ENCODE data around the gene MLLT6. TPM values are rescaled to one million over a fixed set of nuclear protein-coding genes. Genes with fewer than 3 reads are reported as not detected.

MLLT6 gene
- total and polyA plus RNA-seq, 2 of the 13 experiments (the other 11 are each of a cell fraction or from before 2014, with no cell fraction given): 50.7 to 69.5 TPM

DNA sequence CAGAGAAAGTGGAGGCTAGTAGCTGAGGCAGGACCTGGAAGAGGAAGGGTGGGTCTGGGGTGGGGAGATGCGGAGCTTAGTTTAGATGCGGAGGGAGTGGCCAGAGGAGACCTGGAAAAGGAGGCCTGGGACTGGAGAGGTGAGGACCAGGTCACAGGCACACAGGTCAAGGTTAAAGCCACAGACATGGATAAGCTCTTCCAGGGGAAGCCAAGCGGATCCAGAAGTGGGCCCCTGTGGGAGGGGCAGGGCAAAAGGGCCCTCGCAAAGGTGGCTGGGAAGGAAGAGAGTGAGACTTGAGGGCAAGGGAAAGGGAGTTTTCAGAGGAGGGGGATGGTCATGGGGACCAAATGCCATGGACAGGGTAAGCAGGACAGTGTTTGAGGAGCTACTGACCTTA is 13.9 kb upstream of the MLLT6 start (continued):
- TF ChIP-seq ZNF329 (CRISPR knock-in tag; IDR thresholded peaks at IDR 0.05; ENCODE audit: low read depth) (no peak), NCOR1 (IDR thresholded peaks at IDR 0.05; ENCODE audit: borderline replicate concordance, low read length) (peak; percentile 86), SIX4 (CRISPR knock-in tag; IDR thresholded peaks at IDR 0.05) (0 out of 2 replicates have a peak, but pooled peaks have one; percentile 8), ATAD3A (CRISPR knock-in tag; IDR thresholded peaks at IDR 0.05) (no peak), ZNF343 (CRISPR knock-in tag; IDR thresholded peaks at IDR 0.05) (0 out of 2 replicates have a peak, but pooled peaks have one; percentile 63), ETV5 (CRISPR knock-in tag; IDR thresholded peaks at IDR 0.05; ENCODE audit: borderline replicate concordance) (peak; percentile 65; the same call in 1 of the 2 replicates), ZNF143 (CRISPR knock-in tag; IDR thresholded peaks at IDR 0.05) (peak; percentile 80), ZBTB7B (CRISPR knock-in tag; IDR thresholded peaks at IDR 0.05) (peak; percentile 59; the same call in 1 of the 2 replicates), ZNF766 (CRISPR knock-in tag; IDR thresholded peaks at IDR 0.05; ENCODE audit: borderline replicate concordance) (no peak), PPARG (CRISPR knock-in tag; conservative IDR thresholded peaks at IDR 0.05) (peak; percentile 93), ISL2 (CRISPR knock-in tag; IDR thresholded peaks at IDR 0.05) (0 out of 2 replicates have a peak, but pooled peaks have one; percentile 32), TBX2 (CRISPR knock-in tag; IDR thresholded peaks at IDR 0.05; ENCODE audit: borderline replicate concordance) (peak; percentile 67; the same call in 1 of the 2 replicates), SP5 (CRISPR knock-in tag; IDR thresholded peaks at IDR 0.05; ENCODE audit: borderline replicate concordance, low read depth) (peak; percentile 93), SMAD3 (CRISPR knock-in tag; IDR thresholded peaks at IDR 0.05) (0 out of 2 replicates have a peak, but pooled peaks have one; percentile 56), ZC3H13 (CRISPR knock-in tag; IDR thresholded peaks at IDR 0.05) (no peak), RXRA (CRISPR knock-in tag; IDR thresholded peaks at IDR 0.05) (peak; percentile 99), RARA (CRISPR knock-in tag; IDR thresholded peaks at IDR 0.05) (peak; percentile 99), ARHGAP35 (CRISPR knock-in tag; IDR thresholded peaks at IDR 0.05; ENCODE audit: borderline replicate concordance) (no peak), NCOA1 (CRISPR knock-in tag; IDR thresholded peaks at IDR 0.05) (no peak), SRY (CRISPR knock-in tag; IDR thresholded peaks at IDR 0.05) (no peak), PITX1 (CRISPR knock-in tag; IDR thresholded peaks at IDR 0.05) (peak; percentile 84), PAF1 (CRISPR knock-in tag; IDR thresholded peaks at IDR 0.05) (no peak), ZNF367 (CRISPR knock-in tag; IDR thresholded peaks at IDR 0.05; ENCODE audit: borderline replicate concordance) (no peak), IRF2 (CRISPR knock-in tag; IDR thresholded peaks at IDR 0.05) (peak; percentile 53; the same call in 1 of the 2 replicates), HMG20A (CRISPR knock-in tag; IDR thresholded peaks at IDR 0.05; ENCODE audit: borderline replicate concordance) (peak; percentile 53; the same call in 1 of the 2 replicates), SOX13 (IDR thresholded peaks at IDR 0.05) (no peak), SOX13 (CRISPR knock-in tag; conservative IDR thresholded peaks at IDR 0.05 in 1 of 2, IDR thresholded peaks at IDR 0.05 in 1 of 2) (peak in 1 of 2 experiments; percentile 59; a peak in 2 of 4 replicates), DPF2 (CRISPR knock-in tag; IDR thresholded peaks at IDR 0.05; ENCODE audit: borderline replicate concordance, low read depth) (no peak)
- TF ChIP-seq, protein P1, sequence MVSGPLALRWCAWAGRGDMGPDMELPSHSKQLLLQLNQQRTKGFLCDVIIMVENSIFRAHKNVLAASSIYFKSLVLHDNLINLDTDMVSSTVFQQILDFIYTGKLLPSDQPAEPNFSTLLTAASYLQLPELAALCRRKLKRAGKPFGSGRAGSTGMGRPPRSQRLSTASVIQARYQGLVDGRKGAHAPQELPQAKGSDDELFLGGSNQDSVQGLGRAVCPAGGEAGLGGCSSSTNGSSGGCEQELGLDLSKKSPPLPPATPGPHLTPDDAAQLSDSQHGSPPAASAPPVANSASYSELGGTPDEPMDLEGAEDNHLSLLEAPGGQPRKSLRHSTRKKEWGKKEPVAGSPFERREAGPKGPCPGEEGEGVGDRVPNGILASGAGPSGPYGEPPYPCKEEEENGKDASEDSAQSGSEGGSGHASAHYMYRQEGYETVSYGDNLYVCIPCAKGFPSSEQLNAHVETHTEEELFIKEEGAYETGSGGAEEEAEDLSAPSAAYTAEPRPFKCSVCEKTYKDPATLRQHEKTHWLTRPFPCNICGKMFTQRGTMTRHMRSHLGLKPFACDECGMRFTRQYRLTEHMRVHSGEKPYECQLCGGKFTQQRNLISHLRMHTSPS (CRISPR knock-in tag; IDR thresholded peaks at IDR 0.05; ENCODE audit: low read depth): no peak
- TF ChIP-seq, protein P2, sequence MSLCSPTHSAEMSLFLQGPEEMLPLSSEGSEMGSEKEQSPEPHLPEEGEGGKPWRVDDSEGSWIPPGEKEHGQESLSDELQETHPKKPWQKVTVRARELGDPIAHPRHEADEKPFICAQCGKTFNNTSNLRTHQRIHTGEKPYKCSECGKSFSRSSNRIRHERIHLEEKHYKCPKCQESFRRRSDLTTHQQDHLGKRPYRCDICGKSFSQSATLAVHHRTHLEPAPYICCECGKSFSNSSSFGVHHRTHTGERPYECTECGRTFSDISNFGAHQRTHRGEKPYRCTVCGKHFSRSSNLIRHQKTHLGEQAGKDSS (CRISPR knock-in tag; IDR thresholded peaks at IDR 0.05; ENCODE audit: borderline replicate concordance, low read depth): no peak

All from HepG2 (cell line).